T-helper 2 cell treated with Interferon-gamma antibody and Interleukin-4, amounts not matched to agents 100 ng/mL and 5 ng/mL, for 36 hours (primary cell): ENCODE results near the gene ADGRB2. TPM values are rescaled to one million over a fixed set of nuclear protein-coding genes. Genes with fewer than 3 reads are reported as not detected.

ENCODE experiments used
- intact Hi-C: fragments of 100-400 bp; cut with micrococcal nuclease; formaldehyde crosslinking; loops from one replicate; pipeline ENCODE4 v1.15.1; 2023
- total RNA-seq: library from RNA; stranded (reverse); gene quantifications from 2 replicates; pipeline ENCODE4 v1.2.3, GENCODE V29; 2022

Gene ADGRB2
- total RNA-seq, 1 donor from 2014 or later, result 0.30 TPM

DNA sequence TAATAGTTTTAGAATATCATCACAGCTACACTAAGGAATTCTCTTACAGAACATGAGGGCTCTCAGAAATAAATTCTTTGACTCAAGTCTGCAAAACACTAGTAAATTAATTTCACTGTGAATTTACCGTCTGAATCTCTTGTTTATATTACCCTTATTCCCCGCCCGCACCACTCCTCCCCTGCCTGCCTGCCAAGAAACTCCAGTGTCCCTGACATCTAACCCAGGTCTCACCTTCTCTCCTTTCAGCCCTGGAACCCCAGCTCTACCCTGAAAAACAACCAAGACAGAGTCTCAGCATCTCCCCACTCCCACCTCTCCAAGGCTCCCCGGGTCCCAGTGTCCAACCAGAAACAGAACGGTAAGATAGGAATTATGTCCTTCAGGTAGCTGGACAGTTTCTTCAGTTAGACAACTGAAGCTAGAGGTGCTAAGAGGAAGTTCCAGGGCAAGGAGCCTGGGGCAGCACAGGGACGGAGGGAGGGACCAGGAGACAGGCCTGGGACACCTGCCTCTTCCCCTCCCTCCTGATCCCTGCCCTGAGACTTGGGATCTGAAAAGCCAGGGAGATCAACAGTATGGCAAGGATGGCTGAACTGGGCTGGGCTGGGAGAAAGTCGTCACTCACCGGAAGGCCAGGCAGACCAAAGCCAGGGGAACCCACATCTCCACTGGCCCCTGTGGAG is 75.8 kb downstream of the ADGRB2 start:
- intact Hi-C loops, result no loop called here

DNA sequence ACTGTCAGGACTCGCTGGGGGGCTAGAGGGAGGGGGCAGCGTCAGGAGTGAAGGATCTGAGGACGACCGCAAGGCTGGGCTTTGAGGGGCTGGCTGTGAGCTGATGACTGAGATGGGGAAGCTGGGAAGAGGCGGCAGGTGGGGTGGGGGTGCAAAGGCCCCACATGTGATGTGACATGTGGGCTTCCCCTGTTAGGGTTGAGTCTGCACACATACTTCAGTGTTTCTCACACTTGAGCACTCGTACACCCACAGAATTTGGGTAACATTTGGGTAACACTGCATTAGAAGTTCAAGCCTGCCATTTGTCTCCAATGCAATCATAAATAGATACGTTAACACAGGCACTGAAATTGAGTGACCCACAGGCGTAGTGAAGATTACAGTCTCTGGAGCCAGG is 76.5 kb downstream of the ADGRB2 start:
- intact Hi-C loops, result no loop called here

DNA sequence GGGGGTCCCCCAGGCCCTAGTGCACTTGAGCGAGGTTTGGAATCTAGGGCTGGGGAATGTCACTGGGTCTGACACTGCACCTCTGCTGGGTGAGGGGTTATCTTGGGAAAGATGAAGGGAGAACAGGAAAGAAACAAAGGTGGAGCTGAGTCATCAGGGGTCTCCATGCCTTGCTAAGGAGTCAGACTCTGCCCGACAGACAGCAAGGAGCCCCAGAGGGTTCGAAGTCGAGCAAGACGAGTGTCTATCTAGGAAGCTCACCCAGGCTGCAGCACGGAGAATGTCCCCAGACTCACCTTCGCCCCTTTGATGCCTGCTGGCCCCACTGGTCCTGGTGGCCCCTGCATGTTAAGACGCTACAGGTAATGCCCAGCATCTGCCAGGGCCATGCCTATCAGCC is 78.3 kb downstream of the ADGRB2 start:
- intact Hi-C loops, result no loop called here

DNA sequence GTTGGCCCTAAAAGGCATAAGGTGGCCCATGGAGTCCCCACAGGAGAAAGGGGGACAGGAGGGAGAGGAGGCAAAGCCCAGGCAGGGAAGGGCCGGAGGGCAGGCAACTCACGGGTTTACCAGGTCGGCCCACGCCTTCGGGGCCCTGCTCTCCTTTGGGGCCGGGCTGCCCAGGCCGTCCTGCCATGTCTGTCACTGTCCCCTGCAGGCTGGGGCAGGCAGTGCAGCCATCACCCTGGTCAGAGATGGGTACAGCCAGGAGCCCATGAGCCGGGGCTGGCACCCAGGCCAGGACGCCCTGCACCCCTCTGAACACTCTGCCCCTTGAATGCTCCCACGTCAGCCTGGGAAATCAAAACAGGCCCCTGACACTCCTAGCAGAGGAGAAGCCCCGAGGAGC is 80.1 kb downstream of the ADGRB2 start:
- intact Hi-C loops, result no loop called here

DNA sequence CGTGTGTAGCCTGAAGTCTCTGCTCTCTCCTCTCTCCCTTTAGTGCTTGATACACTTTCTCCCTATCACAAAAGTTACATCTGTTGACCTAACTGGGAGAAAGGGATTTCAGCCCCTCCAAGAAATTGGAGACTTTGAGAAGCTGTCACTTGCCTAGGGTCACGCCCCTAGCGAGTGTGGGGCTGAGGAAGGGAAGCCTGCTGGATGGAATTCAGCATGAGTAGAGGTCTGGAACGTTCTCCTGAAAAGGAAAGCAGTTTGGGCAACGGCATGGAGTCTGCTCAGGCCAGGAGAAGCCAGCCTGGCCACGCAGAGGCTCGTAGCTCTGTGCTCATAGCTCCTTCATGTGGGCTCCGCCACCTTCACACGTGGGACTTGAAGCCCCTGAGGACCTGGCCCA is 82.7 kb downstream of the ADGRB2 start:
- intact Hi-C loops, result no loop called here

DNA sequence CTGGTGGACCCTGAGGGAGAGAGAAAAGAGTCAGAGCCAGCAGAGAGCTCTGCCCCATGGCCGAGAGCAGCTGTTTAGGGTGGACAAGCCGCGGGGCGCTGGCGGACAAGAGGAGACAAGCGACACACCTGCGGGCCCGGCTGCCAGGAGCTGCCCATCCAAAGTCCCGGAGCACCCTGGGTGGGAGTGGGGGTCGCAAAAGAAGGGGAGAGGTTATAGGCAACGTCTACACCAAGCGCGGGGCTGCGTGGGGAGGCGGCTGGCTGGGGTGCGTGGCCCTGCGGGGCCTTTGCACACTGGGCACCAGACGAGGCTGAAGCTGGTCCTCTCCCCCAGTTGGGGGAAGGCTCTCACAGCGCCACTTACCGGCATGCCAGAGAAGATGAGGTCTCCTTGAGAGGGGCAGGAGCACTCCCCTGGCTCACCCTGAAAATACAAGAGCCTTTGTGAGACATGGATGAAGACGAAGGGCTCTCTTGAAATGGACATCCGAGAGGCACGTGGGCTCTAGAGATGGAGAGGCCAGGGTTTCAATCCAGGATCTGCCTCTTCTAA is 84.4 kb downstream of the ADGRB2 start:
- intact Hi-C loops, result no loop called here

DNA sequence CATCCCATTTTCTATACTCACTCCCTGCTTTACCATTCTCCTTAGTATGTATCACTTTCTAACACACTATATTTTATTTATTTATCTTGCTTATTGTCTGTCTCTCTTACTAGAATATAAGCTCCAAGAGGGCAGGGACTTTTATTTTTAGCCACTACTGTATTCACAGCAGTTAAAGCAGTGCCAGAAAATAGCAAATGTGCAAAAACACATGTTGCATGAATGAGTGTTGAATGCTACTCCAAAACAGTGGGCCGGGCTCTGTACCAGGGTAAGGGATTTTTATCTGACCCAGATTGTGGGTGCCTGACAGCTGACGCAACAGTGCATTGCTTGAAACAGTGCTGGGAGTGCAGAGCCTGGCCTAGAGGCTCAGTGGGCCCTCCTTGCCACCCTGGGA is 85.0 kb downstream of the ADGRB2 start:
- intact Hi-C loops, result no loop called here

DNA sequence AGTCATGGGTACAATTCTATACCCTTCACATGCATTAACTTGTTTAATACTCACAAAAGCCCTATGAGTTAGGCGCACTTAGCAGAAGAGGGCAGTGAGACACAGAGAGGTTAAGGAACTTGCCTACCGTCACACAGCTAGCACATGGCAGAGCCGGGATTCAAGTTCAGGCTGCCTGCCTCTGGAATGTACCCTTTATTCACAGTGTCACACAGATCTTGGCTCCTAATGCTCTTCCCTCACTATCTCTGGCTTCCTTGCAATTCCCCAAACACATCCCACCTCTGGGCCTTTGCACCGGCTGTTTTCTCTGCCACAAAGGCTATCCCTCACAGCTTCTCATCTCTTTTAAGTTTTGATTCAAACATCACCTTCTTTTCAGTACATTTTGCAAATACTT is 85.5 kb downstream of the ADGRB2 start:
- intact Hi-C loops, result no loop called here

DNA sequence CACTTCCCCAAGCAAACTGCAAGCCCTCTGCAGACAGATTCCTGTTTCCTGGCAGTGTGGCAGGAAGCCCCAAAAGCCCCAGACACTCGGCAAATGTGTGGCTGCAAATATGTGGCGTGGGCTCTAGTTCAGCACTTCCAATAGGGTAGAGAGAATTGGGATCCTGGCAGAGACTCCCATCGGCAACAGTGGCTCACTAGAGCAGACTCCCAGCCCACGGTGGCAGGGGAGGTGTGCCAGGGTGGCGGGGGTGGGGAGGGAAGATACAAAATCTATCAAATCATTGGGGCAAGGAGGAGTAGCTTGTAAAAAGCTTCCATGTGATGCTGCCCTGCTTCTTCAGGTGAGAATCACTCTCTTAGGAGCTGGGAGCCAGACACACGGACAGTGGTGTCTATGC is 86.2 kb downstream of the ADGRB2 start:
- intact Hi-C loops, result no loop called here

DNA sequence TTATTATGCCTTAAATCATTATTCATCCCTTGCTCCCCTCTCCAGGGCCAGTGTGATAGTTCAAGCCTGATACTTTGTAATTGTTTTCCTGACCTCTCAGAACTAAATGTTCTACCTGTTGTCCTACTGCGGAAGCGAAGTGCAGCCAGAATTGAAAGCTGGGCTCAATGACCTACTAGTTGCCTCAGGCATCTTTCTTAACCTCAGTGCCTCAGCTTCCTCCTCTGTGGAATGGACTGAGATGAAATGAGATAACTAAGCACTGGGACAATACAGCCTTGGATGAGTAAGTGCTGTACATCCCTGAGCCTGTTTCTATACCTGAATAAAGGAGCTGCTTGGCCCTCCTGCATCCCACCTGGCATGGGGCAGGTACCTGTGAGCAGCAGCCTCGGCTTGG is 86.7 kb downstream of the ADGRB2 start:
- intact Hi-C loops, result no loop called here

Other genes starting within 250 kb of the ADGRB2 start
- gene TINAGL1, start 187.8 kb downstream of the ADGRB2 start, total RNA-seq, result not detected in 2 replicates
- gene HCRTR1, start 146.7 kb downstream of the ADGRB2 start, total RNA-seq, result not detected in 2 replicates
- 45.7 and 47.9 TPM in 2 replicates for gene PEF1, start 119.5 kb downstream of the ADGRB2 start, total RNA-seq
- gene COL16A1, start 60.3 kb downstream of the ADGRB2 start, total RNA-seq, result not detected in 2 replicates
- not detected in 2 replicates for gene SPOCD1, start 51.7 kb upstream of the ADGRB2 start, total RNA-seq
- gene PTP4A2, start 174.0 kb upstream of the ADGRB2 start, total RNA-seq, result 540 and 560 TPM in 2 replicates
- gene KHDRBS1, start 249.5 kb upstream of the ADGRB2 start, total RNA-seq, result 160 and 162 TPM in 2 replicates